ENCODE results near the gene STH.

DNA sequence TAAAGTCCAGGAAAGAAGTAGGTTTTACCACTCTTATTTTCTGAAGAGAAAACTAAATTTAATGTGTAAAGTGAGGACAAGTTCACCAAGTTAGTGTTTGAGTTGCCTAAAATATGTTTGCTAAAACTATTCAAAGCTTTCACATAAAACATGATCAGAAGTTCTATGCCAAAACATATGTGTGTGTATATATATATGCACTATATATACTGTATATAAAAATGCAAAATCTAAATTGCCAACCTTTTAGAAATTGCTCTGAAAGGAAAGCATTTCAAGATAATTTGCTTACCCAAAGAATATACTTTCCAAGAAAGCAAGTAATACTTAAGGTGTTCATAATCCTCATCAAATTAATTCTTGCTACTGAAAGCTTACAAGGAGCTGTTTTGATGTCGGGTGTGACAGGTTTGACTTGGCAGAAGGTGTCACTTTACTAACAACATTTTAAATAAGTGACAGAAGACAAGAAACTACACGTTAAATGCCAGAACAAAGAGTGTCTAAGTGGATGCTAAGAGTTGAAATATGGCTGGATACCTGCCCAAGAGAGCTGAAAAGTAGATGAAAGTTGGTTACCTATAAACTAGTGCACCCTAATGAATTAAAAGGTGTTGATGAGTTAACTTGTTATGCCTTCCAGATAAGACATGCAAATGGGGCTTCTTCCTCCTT is 32.3 kb upstream of the STH start:
- TF ChIP-seq ZNF146 (tag by site-specific recombination; IDR thresholded peaks at IDR 0.05) (no peak), CTCF (tag by site-specific recombination; IDR thresholded peaks at IDR 0.05) (no peak), ZBTB8A (tag by site-specific recombination; IDR thresholded peaks at IDR 0.05) (no peak), ZNF76 (tag by site-specific recombination; IDR thresholded peaks at IDR 0.05; ENCODE audit: borderline replicate concordance, low read depth) (no peak)

All from HEK293 (cell line).